HL-60 (cell line): ENCODE data around the gene ADSS1.
A peak's percentile ranks its signal among the peaks of the same experiment; 100 is the strongest.

Experiments
- CTCF ChIP-seq: IDR thresholded peaks from one replicate; pipeline ENCODE4 v1.5.1; 2011; ENCODE audit warnings: low read length, control low read depth, inconsistent platforms; ENCODE audit not compliant: insufficient read depth
- GABPA ChIP-seq: IDR thresholded peaks from 2 replicates; pipeline ENCODE4 v1.6.1; 2012; ENCODE audit warnings: low read depth
- POLR2AphosphoS5 ChIP-seq: IDR thresholded peaks from 2 replicates; pipeline ENCODE4 v1.6.1; 2012; ENCODE audit warnings: low read depth
- REST ChIP-seq: IDR thresholded peaks from 2 replicates; pipeline ENCODE4 v1.6.1; 2012; ENCODE audit warnings: low read depth; ENCODE audit not compliant: insufficient replicate concordance
- SPI1 ChIP-seq: IDR thresholded peaks from 2 replicates; pipeline ENCODE4 v1.6.1; 2012; ENCODE audit warnings: low read depth, mild to moderate bottlenecking, borderline replicate concordance

- no peak for TF ChIP-seq CTCF
- peak; percentile 87 for TF ChIP-seq POLR2AphosphoS5
- no peak for TF ChIP-seq REST
- no peak for TF ChIP-seq GABPA
- TF ChIP-seq SPI1: peak; percentile 73
These were observed 32.6 kb downstream of the ADSS1 start for GRCh38 chr14:104756477-104757237.
